ENCODE measurements around the gene PCLAF. TPM values are rescaled to one million over a fixed set of nuclear protein-coding genes. Genes with fewer than 3 reads are reported as not detected.

Gene PCLAF
- polyA plus RNA-seq, 3 donors: not detected

DNA sequence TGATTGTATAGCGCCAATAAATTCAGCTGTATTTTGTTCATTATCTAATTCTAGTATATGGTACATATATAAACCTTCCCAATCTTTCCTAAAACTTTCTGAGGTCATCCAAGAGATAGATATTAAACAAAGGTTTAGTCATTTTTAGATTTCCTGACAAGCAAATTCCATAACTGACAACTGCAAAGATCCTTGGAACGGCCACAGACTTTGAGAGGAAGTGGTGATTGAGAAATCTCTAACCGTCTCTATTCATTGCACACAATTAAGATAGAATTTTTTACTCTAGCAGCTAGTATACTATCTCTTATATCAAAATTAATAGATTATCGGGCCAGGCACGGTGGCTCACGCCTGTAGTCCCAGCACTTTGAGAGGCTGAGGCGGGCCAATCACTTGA lies 30.0 kb downstream of the PCLAF start:
- Histone ChIP-seq H3K4me1 (ENCODE audit: control insufficient read depth in 1 of 2, insufficient read depth in 2 of 2, low read length in 2 of 2) (peaks cover 5 to 7% of the 10 kb centered on the region in 2 donors), H3K27me3 (ENCODE audit: control insufficient read depth in 2 of 2, insufficient read depth in 2 of 2, low read length in 2 of 2) (no peaks in the 10 kb centered on the region), H3K79me2 (ENCODE audit: insufficient read depth, low read length) (peaks cover 91% of the 10 kb centered on the region), H3K27ac (ENCODE audit: low read depth in 1 of 2, low read length in 2 of 2) (no peak overlapping the region), H4K20me1 (ENCODE audit: insufficient read depth, low read length) (peaks cover 42% of the 10 kb centered on the region), H2AFZ (ENCODE audit: insufficient read depth, low read depth, low read length, poor library complexity, severe bottlenecking) (no peak overlapping the region), H3K9ac (ENCODE audit: insufficient read depth, low read length, poor library complexity, severe bottlenecking) (no peak overlapping the region), H3K4me2 (replicated peaks; ENCODE audit: extremely low read depth, low read length, poor library complexity, severe bottlenecking) (no peak overlapping the region), H3K4me3 (replicated peaks in 1 of 3; ENCODE audit: low read depth in 2 of 3, low read length in 3 of 3) (no peak overlapping the region), H3K36me3 (replicated peaks in 1 of 2; ENCODE audit: control insufficient read depth in 1 of 2, insufficient read depth in 2 of 2, low read length in 2 of 2) (peaks cover 2 to 26% of the 10 kb centered on the region in 2 donors), H3K9me3 (replicated peaks in 1 of 2; ENCODE audit: control insufficient read depth in 1 of 2, insufficient read depth in 1 of 2, low read length in 2 of 2) (no peaks in the 10 kb centered on the region)
- peaks cover 9% of the 10 kb centered on the region for H3K4me1 Mint-ChIP-seq
- no peak for DNase-seq
- H3K4me3 Mint-ChIP-seq: no peak overlapping the region
- H3K27ac Mint-ChIP-seq: peak overlapping the region in 1 of 7 donors; percentile 18
- no peak for TF ChIP-seq CTCF (IDR thresholded peaks at IDR 0.05)
- peaks cover 20 to 31% of the 10 kb centered on the region in 2 donors for H3K36me3 Mint-ChIP-seq
- peaks cover 0 to 4% (median 0%) of the 10 kb centered on the region in 7 donors for H3K9me3 Mint-ChIP-seq
- intact Hi-C loops (cut with micrococcal nuclease): loop anchor here in 1 of 2 donors (10.0 kb wide), 2 partner anchors 146 to 186 kb away; partner anchors contain the start of gene PPIB
- H3K27me3 Mint-ChIP-seq (ENCODE audit: low read depth in 3 of 3): peaks cover 0 to 1% (median 0%) of the 10 kb centered on the region in 3 donors
- WGBS (ENCODE audit: insufficient coverage): 89% methylated on average over 3 of the region's 7 CpGs

DNA sequence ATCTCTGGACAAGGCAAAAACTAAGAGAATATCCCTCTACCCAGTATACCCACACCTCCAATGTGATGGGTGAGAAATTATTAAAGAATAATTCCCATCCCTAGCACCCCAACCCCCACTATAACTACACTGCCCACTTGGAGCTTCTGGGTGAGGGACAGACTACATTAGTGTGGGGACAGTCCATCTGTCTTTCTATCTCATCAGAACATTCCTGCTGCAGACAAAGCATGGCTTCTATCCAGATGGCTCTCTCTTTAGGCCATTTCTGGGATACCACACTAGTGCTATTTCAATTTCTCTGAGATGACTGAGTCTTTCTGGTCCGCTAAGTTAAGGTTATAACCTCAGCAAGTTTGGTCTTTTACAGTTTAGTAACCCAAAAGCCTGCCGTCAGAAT lies 31.9 kb downstream of the PCLAF start:
- peaks cover 0 to 4% (median 0%) of the 10 kb centered on the region in 7 donors for H3K9me3 Mint-ChIP-seq
- intact Hi-C loops (cut with micrococcal nuclease): no loop called here
- peaks cover 92% of the 10 kb centered on the region for H3K79me2 ChIP-seq (ENCODE audit: insufficient read depth, low read length)

More for the DNA sequence above, 31.9 kb downstream of the PCLAF start:
- Mint-ChIP-seq H3K36me3 (peaks cover 22 to 37% of the 10 kb centered on the region in 2 donors), H3K27ac (no peak overlapping the region), H3K27me3 (ENCODE audit: low read depth in 3 of 3) (peaks cover 0 to 1% (median 0%) of the 10 kb centered on the region in 3 donors), H3K4me1 (no peaks in the 10 kb centered on the region), H3K4me3 (no peak overlapping the region)
- Histone ChIP-seq H3K9ac (ENCODE audit: insufficient read depth, low read length, poor library complexity, severe bottlenecking) (no peak overlapping the region), H3K27me3 (ENCODE audit: control insufficient read depth in 2 of 2, insufficient read depth in 2 of 2, low read length in 2 of 2) (no peaks in the 10 kb centered on the region), H3K4me2 (replicated peaks; ENCODE audit: extremely low read depth, low read length, poor library complexity, severe bottlenecking) (no peak overlapping the region), H3K4me1 (ENCODE audit: control insufficient read depth in 1 of 2, insufficient read depth in 2 of 2, low read length in 2 of 2) (no peaks in the 10 kb centered on the region), H2AFZ (ENCODE audit: insufficient read depth, low read depth, low read length, poor library complexity, severe bottlenecking) (no peak overlapping the region), H4K20me1 (ENCODE audit: insufficient read depth, low read length) (peaks cover 53% of the 10 kb centered on the region), H3K9me3 (replicated peaks in 1 of 2; ENCODE audit: control insufficient read depth in 1 of 2, insufficient read depth in 1 of 2, low read length in 2 of 2) (no peaks in the 10 kb centered on the region), H3K27ac (ENCODE audit: low read depth in 1 of 2, low read length in 2 of 2) (no peak overlapping the region), H3K36me3 (replicated peaks in 1 of 2; ENCODE audit: control insufficient read depth in 1 of 2, insufficient read depth in 2 of 2, low read length in 2 of 2) (peaks cover 2 to 33% of the 10 kb centered on the region in 2 donors), H3K4me3 (replicated peaks in 1 of 3; ENCODE audit: low read depth in 2 of 3, low read length in 3 of 3) (no peak overlapping the region)
- TF ChIP-seq CTCF (IDR thresholded peaks at IDR 0.05): no peak
- 100% methylated on average over 1 of the region's 2 CpGs for WGBS (ENCODE audit: insufficient coverage)
- no peak for DNase-seq

All from CD14-positive monocyte (primary cell).